ENCODE data around the gene CSNK2A2.

The CSNK2A2 gene

GRCh38 chr16:58109330-58109729 lies 88.6 kb downstream of the CSNK2A2 start:
- DNase-seq = no peak

Data from activated CD4-positive, alpha-beta T cell treated with anti-CD3 and anti-CD28 coated beads, Interleukin-2, amount 50 U/mL, for 16 hours (primary cell).